ENCODE measurements around the gene TRAF3. TPM values are rescaled to one million over a fixed set of nuclear protein-coding genes. Genes with fewer than 3 reads are reported as not detected.

TRAF3 gene
- total RNA-seq, 1 donor from 2014 or later = 5.7 TPM

- Histone ChIP-seq H3K27ac (ENCODE audit: low read depth, low read length) (no peak overlapping the region), H3K27me3 (ENCODE audit: control insufficient read depth in 3 of 3, insufficient read depth in 3 of 3, low read length in 3 of 3) (no peaks in the 10 kb centered on the region), H3K36me3 (ENCODE audit: control insufficient read depth in 3 of 3, insufficient read depth in 3 of 3, low read length in 3 of 3) (no peaks in the 10 kb centered on the region), H3K4me1 (ENCODE audit: control insufficient read depth in 3 of 3, insufficient read depth in 3 of 3, low read length in 3 of 3) (no peaks in the 10 kb centered on the region), H3K4me3 (ENCODE audit: low read length in 3 of 3) (no peak overlapping the region), H3K9ac (ENCODE audit: low read depth in 1 of 3, low read length in 3 of 3) (no peak overlapping the region), H3K9me3 (ENCODE audit: control insufficient read depth in 3 of 3, low read length in 3 of 3) (peaks cover 0 to 3% (median 2%) of the 10 kb centered on the region in 3 donors)
Observed at GRCh38 chr14:102789349-102789748, 12.1 kb downstream of the TRAF3 start.

- Histone ChIP-seq H3K4me3 (ENCODE audit: low read length in 3 of 3) (no peak overlapping the region), H3K9ac (ENCODE audit: low read depth in 1 of 3, low read length in 3 of 3) (no peak overlapping the region), H3K36me3 (ENCODE audit: control insufficient read depth in 3 of 3, insufficient read depth in 3 of 3, low read length in 3 of 3) (no peaks in the 10 kb centered on the region)
Observed at GRCh38 chr14:102793531-102794328, 16.5 kb downstream of the TRAF3 start.

GRCh38 chr14:102795060-102795925 is 18.0 kb downstream of the TRAF3 start:
- H3K9ac ChIP-seq (ENCODE audit: low read depth in 1 of 3, low read length in 3 of 3) = no peak overlapping the region
- no peak overlapping the region for H3K27ac ChIP-seq (ENCODE audit: low read depth, low read length)

More at GRCh38 chr14:102793531-102794328, 16.5 kb downstream of the TRAF3 start:
- no peaks in the 10 kb centered on the region for H3K27me3 ChIP-seq (ENCODE audit: control insufficient read depth in 3 of 3, insufficient read depth in 3 of 3, low read length in 3 of 3)
- H3K4me1 ChIP-seq (ENCODE audit: control insufficient read depth in 3 of 3, insufficient read depth in 3 of 3, low read length in 3 of 3) = peaks cover 0 to 3% (median 0%) of the 10 kb centered on the region in 3 donors
- no peak overlapping the region for H3K27ac ChIP-seq (ENCODE audit: low read depth, low read length)
- H3K9me3 ChIP-seq (ENCODE audit: control insufficient read depth in 3 of 3, low read length in 3 of 3) = peaks cover 0 to 3% (median 2%) of the 10 kb centered on the region in 3 donors

GRCh38 chr14:102796661-102797190 is 19.5 kb downstream of the TRAF3 start:
- Histone ChIP-seq H3K4me3 (ENCODE audit: low read length in 3 of 3) (no peak overlapping the region), H3K27me3 (ENCODE audit: control insufficient read depth in 3 of 3, insufficient read depth in 3 of 3, low read length in 3 of 3) (no peaks in the 10 kb centered on the region), H3K36me3 (ENCODE audit: control insufficient read depth in 3 of 3, insufficient read depth in 3 of 3, low read length in 3 of 3) (no peaks in the 10 kb centered on the region), H3K9ac (ENCODE audit: low read depth in 1 of 3, low read length in 3 of 3) (no peak overlapping the region), H3K27ac (ENCODE audit: low read depth, low read length) (no peak overlapping the region), H3K9me3 (ENCODE audit: control insufficient read depth in 3 of 3, low read length in 3 of 3) (peaks cover 0 to 3% (median 2%) of the 10 kb centered on the region in 3 donors), H3K4me1 (ENCODE audit: control insufficient read depth in 3 of 3, insufficient read depth in 3 of 3, low read length in 3 of 3) (peaks cover 0 to 4% (median 3%) of the 10 kb centered on the region in 3 donors)

More at GRCh38 chr14:102795060-102795925, 18.0 kb downstream of the TRAF3 start:
- H3K36me3 ChIP-seq (ENCODE audit: control insufficient read depth in 3 of 3, insufficient read depth in 3 of 3, low read length in 3 of 3) = no peaks in the 10 kb centered on the region
- peaks cover 0 to 3% (median 2%) of the 10 kb centered on the region in 3 donors for H3K9me3 ChIP-seq (ENCODE audit: control insufficient read depth in 3 of 3, low read length in 3 of 3)
- no peaks in the 10 kb centered on the region for H3K27me3 ChIP-seq (ENCODE audit: control insufficient read depth in 3 of 3, insufficient read depth in 3 of 3, low read length in 3 of 3)
- peaks cover 0 to 4% (median 3%) of the 10 kb centered on the region in 3 donors for H3K4me1 ChIP-seq (ENCODE audit: control insufficient read depth in 3 of 3, insufficient read depth in 3 of 3, low read length in 3 of 3)
- no peak overlapping the region for H3K4me3 ChIP-seq (ENCODE audit: low read length in 3 of 3)

- peaks cover 0 to 4% (median 3%) of the 10 kb centered on the region in 3 donors for H3K4me1 ChIP-seq (ENCODE audit: control insufficient read depth in 3 of 3, insufficient read depth in 3 of 3, low read length in 3 of 3)
Observed at GRCh38 chr14:102798926-102799325, 21.7 kb downstream of the TRAF3 start.

GRCh38 chr14:102799684-102800562 is 22.7 kb downstream of the TRAF3 start:
- Histone ChIP-seq H3K4me3 (ENCODE audit: low read length in 3 of 3) (no peak overlapping the region), H3K27ac (ENCODE audit: low read depth, low read length) (no peak overlapping the region), H3K9me3 (ENCODE audit: control insufficient read depth in 3 of 3, low read length in 3 of 3) (no peaks in the 10 kb centered on the region), H3K9ac (ENCODE audit: low read depth in 1 of 3, low read length in 3 of 3) (no peak overlapping the region), H3K4me1 (ENCODE audit: control insufficient read depth in 3 of 3, insufficient read depth in 3 of 3, low read length in 3 of 3) (peaks cover 0 to 4% (median 3%) of the 10 kb centered on the region in 3 donors), H3K36me3 (ENCODE audit: control insufficient read depth in 3 of 3, insufficient read depth in 3 of 3, low read length in 3 of 3) (no peaks in the 10 kb centered on the region), H3K27me3 (ENCODE audit: control insufficient read depth in 3 of 3, insufficient read depth in 3 of 3, low read length in 3 of 3) (no peaks in the 10 kb centered on the region)

More at GRCh38 chr14:102798926-102799325, 21.7 kb downstream of the TRAF3 start:
- Histone ChIP-seq H3K36me3 (ENCODE audit: control insufficient read depth in 3 of 3, insufficient read depth in 3 of 3, low read length in 3 of 3) (no peaks in the 10 kb centered on the region), H3K9me3 (ENCODE audit: control insufficient read depth in 3 of 3, low read length in 3 of 3) (no peaks in the 10 kb centered on the region), H3K27me3 (ENCODE audit: control insufficient read depth in 3 of 3, insufficient read depth in 3 of 3, low read length in 3 of 3) (no peaks in the 10 kb centered on the region), H3K9ac (ENCODE audit: low read depth in 1 of 3, low read length in 3 of 3) (no peak overlapping the region), H3K27ac (ENCODE audit: low read depth, low read length) (no peak overlapping the region), H3K4me3 (ENCODE audit: low read length in 3 of 3) (no peak overlapping the region)

- H3K4me1 ChIP-seq (ENCODE audit: control insufficient read depth in 3 of 3, insufficient read depth in 3 of 3, low read length in 3 of 3) = peaks cover 0 to 4% (median 0%) of the 10 kb centered on the region in 3 donors
- H3K27ac ChIP-seq (ENCODE audit: low read depth, low read length) = no peak overlapping the region
- H3K9ac ChIP-seq (ENCODE audit: low read depth in 1 of 3, low read length in 3 of 3) = no peak overlapping the region
- no peaks in the 10 kb centered on the region for H3K36me3 ChIP-seq (ENCODE audit: control insufficient read depth in 3 of 3, insufficient read depth in 3 of 3, low read length in 3 of 3)
- H3K9me3 ChIP-seq (ENCODE audit: control insufficient read depth in 3 of 3, low read length in 3 of 3) = no peaks in the 10 kb centered on the region
- no peak overlapping the region for H3K4me3 ChIP-seq (ENCODE audit: low read length in 3 of 3)
- no peaks in the 10 kb centered on the region for H3K27me3 ChIP-seq (ENCODE audit: control insufficient read depth in 3 of 3, insufficient read depth in 3 of 3, low read length in 3 of 3)
Observed at GRCh38 chr14:102802834-102803523, 25.7 kb downstream of the TRAF3 start.

- H3K27me3 ChIP-seq (ENCODE audit: control insufficient read depth in 3 of 3, insufficient read depth in 3 of 3, low read length in 3 of 3) = no peaks in the 10 kb centered on the region
- no peaks in the 10 kb centered on the region for H3K36me3 ChIP-seq (ENCODE audit: control insufficient read depth in 3 of 3, insufficient read depth in 3 of 3, low read length in 3 of 3)
- no peak overlapping the region for H3K4me3 ChIP-seq (ENCODE audit: low read length in 3 of 3)
- H3K4me1 ChIP-seq (ENCODE audit: control insufficient read depth in 3 of 3, insufficient read depth in 3 of 3, low read length in 3 of 3) = no peaks in the 10 kb centered on the region
- no peaks in the 10 kb centered on the region for H3K9me3 ChIP-seq (ENCODE audit: control insufficient read depth in 3 of 3, low read length in 3 of 3)
- no peak overlapping the region for H3K9ac ChIP-seq (ENCODE audit: low read depth in 1 of 3, low read length in 3 of 3)
- H3K27ac ChIP-seq (ENCODE audit: low read depth, low read length) = no peak overlapping the region
Observed at GRCh38 chr14:102804858-102805257, 27.6 kb downstream of the TRAF3 start.

All from skeletal muscle tissue (tissue), 4 donors.